GM12875 (cell line): Measurements from ENCODE around the gene TMEM92.
"Not testable (repeated sequence)": the region's sequence is repeated elsewhere in the genome, so short reads cannot be mapped to it uniquely, and the experiment has no call there.

ENCODE experiments used
- H3K4me3 ChIP-seq: one replicate; pipeline ENCODE4 v1.5.1; 2011; ENCODE audit warnings: low read depth, low read length, control low read depth
- CTCF ChIP-seq: IDR thresholded peaks from 2 replicates; pipeline ENCODE4 v1.5.1; 2011; ENCODE audit warnings: low read depth, mild to moderate bottlenecking, control low read depth, inconsistent platforms, low read length, moderate library complexity, borderline replicate concordance; ENCODE audit not compliant: insufficient read depth

TMEM92 gene

GRCh38 chr17:50267074-50267841, 7.0 kb upstream of the TMEM92 start:
- H3K4me3 ChIP-seq, result no peak overlapping the region
- TF ChIP-seq CTCF, result no peak

- no peak overlapping the region for H3K4me3 ChIP-seq
- no peak for TF ChIP-seq CTCF
Observed at GRCh38 chr17:50268026-50268425, 6.2 kb upstream of the TMEM92 start.

GRCh38 chr17:50268743-50269275, 5.5 kb upstream of the TMEM92 start:
- TF ChIP-seq CTCF, result no peak

GRCh38 chr17:50269477-50270434, 4.5 kb upstream of the TMEM92 start:
- H3K4me3 ChIP-seq, result no peak overlapping the region
- peak; percentile 81 for TF ChIP-seq CTCF

More at GRCh38 chr17:50268743-50269275, 5.5 kb upstream of the TMEM92 start:
- no peak overlapping the region for H3K4me3 ChIP-seq

- no peak overlapping the region for H3K4me3 ChIP-seq
- TF ChIP-seq CTCF, result no peak
Observed at GRCh38 chr17:50270435-50271362, 3.6 kb upstream of the TMEM92 start.

GRCh38 chr17:50271363-50271750, 2.9 kb upstream of the TMEM92 start:
- not testable (repeated sequence) for H3K4me3 ChIP-seq
